PFSK-1 (cell line): ENCODE measurements around the gene PADI2.

ENCODE experiments used
- FOXP2 ChIP-seq: optimal IDR thresholded peaks from 2 replicates; pipeline ENCODE3; 2011; ENCODE audit warnings: borderline replicate concordance, control low read depth, inconsistent platforms; ENCODE audit not compliant: insufficient read depth; ENCODE audit errors: extremely low read length, extremely low read depth
- POLR2AphosphoS5 ChIP-seq: IDR thresholded peaks from 2 replicates; pipeline ENCODE4 v1.6.1; 2012; ENCODE audit warnings: low read depth, mild to moderate bottlenecking, control low read depth, low read length, moderate library complexity
- REST ChIP-seq, 2 experiments: IDR thresholded peaks; 2 replicates each; pipeline versions ENCODE4 v1.6.1 to v1.8.0; 2011 to 2012; ENCODE audit warnings: low read depth in 2 of 2, low read length in 2 of 2, control low read depth in 1 of 2, inconsistent platforms in 1 of 2, mild to moderate bottlenecking in 1 of 2, moderate library complexity in 1 of 2; ENCODE audit not compliant: insufficient read depth in 1 of 2
- TAF1 ChIP-seq: IDR thresholded peaks from 2 replicates; pipeline ENCODE4 v1.6.1; 2012; ENCODE audit warnings: low read length, control low read depth, borderline replicate concordance; ENCODE audit not compliant: insufficient read depth

- TF ChIP-seq FOXP2 (no peak), POLR2AphosphoS5 (no peak), REST (IDR thresholded peaks at IDR 0.05; ENCODE audit: insufficient read depth in 1 of 2, low read depth in 2 of 2, low read length in 2 of 2) (no peak), TAF1 (no peak)
These were observed 43.6 kb downstream of the PADI2 start for GRCh38 chr1:17075470-17076255.
